Large intestine (tissue), 3 donors: ENCODE results near the gene CDKAL1. TPM values are rescaled to one million over a fixed set of nuclear protein-coding genes. Genes with fewer than 3 reads are reported as not detected.

Experiments
- DNase-seq, 2 donors: peaks; one replicate each; pipeline versions ENCODE4 v3.0.0 to v3.0.0-alpha.2; 2013
- H3K27ac ChIP-seq: one replicate; pipeline ENCODE4 v1.5.1; 2013; ENCODE audit warnings: low read length
- H3K27me3 ChIP-seq: 2 replicates; pipeline ENCODE4 v1.6.1; 2013; ENCODE audit warnings: low read length; ENCODE audit not compliant: control insufficient read depth, insufficient read depth
- H3K36me3 ChIP-seq: 2 replicates; pipeline ENCODE4 v1.6.1; 2013; ENCODE audit warnings: low read length; ENCODE audit not compliant: control insufficient read depth, insufficient read depth
- H3K4me1 ChIP-seq: one replicate; pipeline ENCODE4 v1.6.1; 2013; ENCODE audit warnings: low read length; ENCODE audit not compliant: control insufficient read depth, insufficient read depth
- H3K4me3 ChIP-seq: one replicate; pipeline ENCODE4 v1.5.1; 2013; ENCODE audit warnings: low read length
- H3K9me3 ChIP-seq: one replicate; pipeline ENCODE4 v1.6.1; 2013; ENCODE audit warnings: mild to moderate bottlenecking, low read depth, low read length, moderate library complexity; ENCODE audit not compliant: control insufficient read depth
- WGBS: methylation state at CpG from one replicate; pipeline ENCODE4 v1.1.5; 2013; ENCODE audit warnings: low lambda C conversion rate; ENCODE audit not compliant: insufficient coverage; 5-methylcytosine and 5-hydroxymethylcytosine counted together
- polyA plus RNA-seq: library from polyadenylated mRNA; unstranded; fragments of 120-200 nt; gene quantifications from one replicate; pipeline ENCODE4 v1.2.1, GENCODE V29; 2013

The CDKAL1 gene
- polyA plus RNA-seq, 1 donor = 10.3 TPM

GRCh38 chr6:20924911-20925543, 390.8 kb downstream of the CDKAL1 start:
- no peaks in the 10 kb centered on the region for H3K36me3 ChIP-seq
- H3K9me3 ChIP-seq = no peaks in the 10 kb centered on the region
- H3K27me3 ChIP-seq = no peaks in the 10 kb centered on the region
- WGBS = no CpG with 5 or more reads among the region's 3 CpGs
- no peak overlapping the region for H3K27ac ChIP-seq
- peak in 1 of 2 donors; percentile 48 for DNase-seq
- H3K4me1 ChIP-seq = no peaks in the 10 kb centered on the region
- no peak overlapping the region for H3K4me3 ChIP-seq

GRCh38 chr6:20927130-20927860, 393.0 kb downstream of the CDKAL1 start:
- 69% methylated on average over 5 of the region's 8 CpGs for WGBS
- no peaks in the 10 kb centered on the region for H3K36me3 ChIP-seq
- DNase-seq = no peak

GRCh38 chr6:20929283-20929682, 395.0 kb downstream of the CDKAL1 start:
- Histone ChIP-seq H3K27ac (no peak overlapping the region), H3K4me3 (no peak overlapping the region), H3K27me3 (no peaks in the 10 kb centered on the region), H3K36me3 (no peaks in the 10 kb centered on the region), H3K9me3 (no peaks in the 10 kb centered on the region), H3K4me1 (no peaks in the 10 kb centered on the region)
- WGBS = no CpG with 5 or more reads among the region's 4 CpGs
- DNase-seq = no peak

More at GRCh38 chr6:20927130-20927860, 393.0 kb downstream of the CDKAL1 start:
- H3K4me3 ChIP-seq = no peak overlapping the region
- no peaks in the 10 kb centered on the region for H3K4me1 ChIP-seq
- no peaks in the 10 kb centered on the region for H3K27me3 ChIP-seq
- H3K27ac ChIP-seq = no peak overlapping the region
- H3K9me3 ChIP-seq = no peaks in the 10 kb centered on the region

- no peak for DNase-seq
- Histone ChIP-seq H3K27ac (no peak overlapping the region), H3K27me3 (no peaks in the 10 kb centered on the region), H3K4me3 (no peak overlapping the region), H3K9me3 (no peaks in the 10 kb centered on the region), H3K36me3 (no peaks in the 10 kb centered on the region), H3K4me1 (no peaks in the 10 kb centered on the region)
- no CpG with 5 or more reads among the region's 3 CpGs for WGBS
These were observed 396.8 kb downstream of the CDKAL1 start for GRCh38 chr6:20931093-20931492.

- WGBS = 50% methylated on average over 1 of the region's 6 CpGs
- Histone ChIP-seq H3K9me3 (no peaks in the 10 kb centered on the region), H3K27me3 (no peaks in the 10 kb centered on the region), H3K4me3 (no peak overlapping the region), H3K4me1 (no peaks in the 10 kb centered on the region), H3K27ac (no peak overlapping the region), H3K36me3 (no peaks in the 10 kb centered on the region)
- no peak for DNase-seq
These were observed 397.5 kb downstream of the CDKAL1 start for GRCh38 chr6:20931772-20932171.

GRCh38 chr6:20932284-20932683, 398.0 kb downstream of the CDKAL1 start:
- no peak overlapping the region for H3K4me3 ChIP-seq
- WGBS = 100% methylated on average over 2 of the region's 5 CpGs

GRCh38 chr6:20933057-20933788, 399.0 kb downstream of the CDKAL1 start:
- H3K27me3 ChIP-seq = no peaks in the 10 kb centered on the region
- WGBS = 80% methylated on average over 1 of the region's 2 CpGs
- H3K4me1 ChIP-seq = no peaks in the 10 kb centered on the region
- no peak for DNase-seq
- no peak overlapping the region for H3K4me3 ChIP-seq
- H3K27ac ChIP-seq = no peak overlapping the region
- H3K9me3 ChIP-seq = no peaks in the 10 kb centered on the region
- no peaks in the 10 kb centered on the region for H3K36me3 ChIP-seq

More at GRCh38 chr6:20932284-20932683, 398.0 kb downstream of the CDKAL1 start:
- H3K4me1 ChIP-seq = no peaks in the 10 kb centered on the region
- H3K27ac ChIP-seq = no peak overlapping the region
- no peak for DNase-seq
- no peaks in the 10 kb centered on the region for H3K9me3 ChIP-seq
- H3K36me3 ChIP-seq = no peaks in the 10 kb centered on the region
- no peaks in the 10 kb centered on the region for H3K27me3 ChIP-seq

- Histone ChIP-seq H3K36me3 (no peaks in the 10 kb centered on the region), H3K27ac (no peak overlapping the region), H3K4me3 (no peak overlapping the region), H3K4me1 (no peaks in the 10 kb centered on the region), H3K9me3 (no peaks in the 10 kb centered on the region), H3K27me3 (no peaks in the 10 kb centered on the region)
- WGBS = 100% methylated on average over 1 of the region's 2 CpGs
- no peak for DNase-seq
These were observed 402.7 kb downstream of the CDKAL1 start for GRCh38 chr6:20936949-20937348.

- Histone ChIP-seq H3K9me3 (peaks cover 6% of the 10 kb centered on the region), H3K27me3 (no peaks in the 10 kb centered on the region), H3K4me1 (no peaks in the 10 kb centered on the region), H3K4me3 (no peak overlapping the region), H3K36me3 (no peaks in the 10 kb centered on the region), H3K27ac (no peak overlapping the region)
- no peak for DNase-seq
These were observed 405.0 kb downstream of the CDKAL1 start for GRCh38 chr6:20939161-20939775.

GRCh38 chr6:20943040-20943627, 408.9 kb downstream of the CDKAL1 start:
- Histone ChIP-seq H3K4me3 (no peak overlapping the region), H3K4me1 (no peaks in the 10 kb centered on the region), H3K9me3 (peaks cover 6% of the 10 kb centered on the region), H3K36me3 (no peaks in the 10 kb centered on the region), H3K27me3 (no peaks in the 10 kb centered on the region), H3K27ac (no peak overlapping the region)
- no peak for DNase-seq
- WGBS = 80% methylated on average over 2 of the region's 2 CpGs
